Mucosa of stomach (tissue), 1 donor: ENCODE results near the gene FHAD1.

Experiments used
- H3K27me3 ChIP-seq: one replicate; pipeline ENCODE4 v1.7.0; 2013; ENCODE audit warnings: mild to moderate bottlenecking, low read length; ENCODE audit not compliant: control insufficient read depth, insufficient read depth
- H3K36me3 ChIP-seq: one replicate; pipeline ENCODE4 v1.7.0; 2013; ENCODE audit warnings: low read length; ENCODE audit not compliant: control insufficient read depth, insufficient read depth
- H3K4me1 ChIP-seq: one replicate; pipeline ENCODE4 v1.7.0; 2013; ENCODE audit warnings: mild to moderate bottlenecking, low read length; ENCODE audit not compliant: control insufficient read depth, insufficient read depth
- H3K4me3 ChIP-seq: one replicate; pipeline ENCODE4 v1.7.0; 2013; ENCODE audit warnings: low read length
- H3K9ac ChIP-seq: one replicate; pipeline ENCODE4 v1.7.0; 2013; ENCODE audit warnings: mild to moderate bottlenecking, low read length, moderate library complexity
- H3K9me3 ChIP-seq: one replicate; pipeline ENCODE4 v1.7.0; 2013; ENCODE audit warnings: mild to moderate bottlenecking, low read length, moderate library complexity; ENCODE audit not compliant: control insufficient read depth
- donor health status: Pancreatic carcinoma.

FHAD1 gene

DNA sequence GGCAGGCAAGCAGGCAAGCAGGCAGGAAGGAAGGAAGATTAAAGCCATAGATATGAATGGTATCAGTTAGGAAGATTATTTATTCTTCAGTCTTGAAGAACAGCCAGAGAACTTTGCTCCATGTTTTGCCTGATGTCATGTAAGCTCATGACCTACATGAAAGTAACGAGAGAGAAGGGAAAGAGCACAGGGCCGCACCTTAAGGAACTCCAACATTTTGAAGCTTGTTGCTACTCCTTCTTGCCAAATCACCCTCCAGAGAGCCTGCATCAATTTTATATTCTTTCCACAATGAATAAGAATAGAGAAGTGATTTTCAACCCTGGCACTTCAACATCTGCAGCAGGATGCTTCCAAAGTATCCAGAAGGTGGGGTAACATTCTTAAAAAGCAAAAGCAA is 84.7 kb downstream of the FHAD1 start:
- Histone ChIP-seq H3K36me3 (no peaks in the 10 kb centered on the region), H3K9ac (no peak overlapping the region), H3K4me1 (peaks cover 63% of the 10 kb centered on the region), H3K27me3 (no peaks in the 10 kb centered on the region), H3K4me3 (no peak overlapping the region), H3K9me3 (no peaks in the 10 kb centered on the region)

DNA sequence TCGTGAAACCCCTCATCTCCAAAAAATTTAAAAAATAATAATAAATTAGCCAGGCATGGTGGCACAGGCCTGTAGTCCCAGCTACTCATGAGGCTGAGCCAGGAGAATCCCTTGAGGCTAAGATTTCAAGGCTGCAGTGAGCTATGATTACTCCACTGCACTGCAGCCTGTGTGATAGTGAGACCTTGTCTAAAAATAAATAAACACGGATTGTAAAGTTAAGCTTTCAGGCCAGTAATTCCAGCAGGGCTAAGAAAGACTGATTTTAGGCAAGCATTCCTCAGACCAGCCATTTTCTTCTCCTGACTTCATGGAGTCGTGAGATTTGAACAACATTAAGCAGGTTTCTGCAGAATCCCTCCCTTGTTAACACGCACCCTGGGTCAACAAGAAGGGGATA is 85.5 kb downstream of the FHAD1 start:
- H3K9me3 ChIP-seq = no peaks in the 10 kb centered on the region
- H3K4me1 ChIP-seq = peaks cover 63% of the 10 kb centered on the region
- no peaks in the 10 kb centered on the region for H3K36me3 ChIP-seq
- H3K27me3 ChIP-seq = no peaks in the 10 kb centered on the region
- H3K4me3 ChIP-seq = no peak overlapping the region
- H3K9ac ChIP-seq = no peak overlapping the region

DNA sequence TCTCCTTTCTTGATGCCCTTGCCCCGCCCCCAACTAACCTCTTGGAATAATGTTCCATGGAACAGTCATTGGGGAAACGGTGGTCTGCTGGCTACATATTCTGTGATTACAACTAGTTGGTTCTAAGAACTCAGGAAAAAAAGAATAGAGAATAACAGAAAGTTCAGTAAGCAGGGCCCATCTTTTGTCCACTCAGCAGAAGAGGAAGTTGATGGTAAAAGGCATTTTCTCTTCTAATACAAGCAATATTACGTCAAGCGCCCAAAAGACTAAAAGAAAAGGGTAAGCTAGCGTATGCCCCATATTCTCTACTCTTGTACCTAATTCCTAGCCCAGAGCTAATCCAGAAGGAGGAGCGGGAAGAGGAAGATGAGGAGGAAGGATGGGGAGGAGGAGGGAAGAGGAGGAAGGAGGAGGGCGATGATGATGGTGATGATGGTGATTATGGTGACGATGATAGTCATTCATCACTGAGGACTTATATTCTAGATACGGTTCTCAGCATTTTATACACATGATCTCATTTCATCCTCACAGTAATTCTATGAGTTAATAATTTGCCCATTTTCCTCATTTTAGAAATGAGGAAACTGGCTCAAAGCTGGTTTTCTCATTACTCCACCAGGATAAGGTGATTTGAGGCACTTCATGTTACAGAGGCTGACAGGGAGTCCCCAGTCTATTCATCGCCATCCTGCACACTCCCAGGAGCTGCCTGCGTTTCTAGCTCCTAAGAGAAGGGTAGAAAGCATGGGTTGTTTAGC is 86.1 kb downstream of the FHAD1 start:
- H3K9ac ChIP-seq = no peak overlapping the region
- no peak overlapping the region for H3K4me3 ChIP-seq
- no peaks in the 10 kb centered on the region for H3K27me3 ChIP-seq
- peaks cover 63% of the 10 kb centered on the region for H3K4me1 ChIP-seq
- H3K36me3 ChIP-seq = no peaks in the 10 kb centered on the region
- no peaks in the 10 kb centered on the region for H3K9me3 ChIP-seq

DNA sequence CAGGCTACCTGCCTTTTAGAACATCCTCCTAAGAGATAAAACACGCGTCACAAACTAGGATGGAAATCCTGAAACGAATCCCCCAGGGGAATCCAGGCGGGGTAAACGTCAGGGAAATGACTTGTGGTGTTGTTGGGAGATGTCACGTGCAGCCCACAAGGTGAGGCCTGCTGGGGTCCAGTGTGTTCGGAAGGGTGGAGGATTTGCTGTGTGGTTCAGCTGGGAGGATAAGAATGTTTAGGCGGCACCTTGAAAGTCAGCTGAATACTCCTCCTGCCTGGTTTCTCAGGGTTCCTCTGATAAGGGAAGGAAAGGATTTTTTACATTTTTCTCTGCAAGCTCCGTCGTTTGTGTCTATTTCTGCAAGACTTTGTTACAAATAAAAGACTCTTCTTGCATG is 88.0 kb downstream of the FHAD1 start:
- Histone ChIP-seq H3K27me3 (no peaks in the 10 kb centered on the region), H3K4me1 (peaks cover 62% of the 10 kb centered on the region), H3K9ac (no peak overlapping the region), H3K4me3 (no peak overlapping the region), H3K9me3 (no peaks in the 10 kb centered on the region), H3K36me3 (no peaks in the 10 kb centered on the region)

DNA sequence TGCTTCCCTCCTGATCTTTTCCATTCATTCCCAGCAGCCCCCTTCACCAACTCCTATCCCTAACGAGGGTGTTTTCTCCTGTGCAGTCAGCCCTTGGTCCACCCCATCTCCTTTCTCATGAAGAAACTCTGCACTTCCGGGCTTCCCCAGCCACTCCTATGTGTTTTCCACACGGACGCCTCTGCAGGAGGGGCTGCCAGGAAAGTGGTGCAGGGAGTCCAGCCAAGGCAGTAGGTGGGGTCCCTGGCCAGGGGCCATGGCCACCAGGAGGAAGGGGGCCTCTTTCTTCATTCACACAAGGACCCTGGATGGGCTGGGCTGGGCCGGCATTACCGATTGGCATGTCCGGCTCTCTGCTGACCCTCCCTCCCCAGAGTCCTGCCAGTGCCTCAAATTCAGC is 89.8 kb downstream of the FHAD1 start:
- no peaks in the 10 kb centered on the region for H3K27me3 ChIP-seq
- H3K4me1 ChIP-seq = peaks cover 69% of the 10 kb centered on the region
- H3K4me3 ChIP-seq = no peak overlapping the region
- peak overlapping the region; percentile 24 for H3K9ac ChIP-seq
- no peaks in the 10 kb centered on the region for H3K36me3 ChIP-seq
- no peaks in the 10 kb centered on the region for H3K9me3 ChIP-seq

DNA sequence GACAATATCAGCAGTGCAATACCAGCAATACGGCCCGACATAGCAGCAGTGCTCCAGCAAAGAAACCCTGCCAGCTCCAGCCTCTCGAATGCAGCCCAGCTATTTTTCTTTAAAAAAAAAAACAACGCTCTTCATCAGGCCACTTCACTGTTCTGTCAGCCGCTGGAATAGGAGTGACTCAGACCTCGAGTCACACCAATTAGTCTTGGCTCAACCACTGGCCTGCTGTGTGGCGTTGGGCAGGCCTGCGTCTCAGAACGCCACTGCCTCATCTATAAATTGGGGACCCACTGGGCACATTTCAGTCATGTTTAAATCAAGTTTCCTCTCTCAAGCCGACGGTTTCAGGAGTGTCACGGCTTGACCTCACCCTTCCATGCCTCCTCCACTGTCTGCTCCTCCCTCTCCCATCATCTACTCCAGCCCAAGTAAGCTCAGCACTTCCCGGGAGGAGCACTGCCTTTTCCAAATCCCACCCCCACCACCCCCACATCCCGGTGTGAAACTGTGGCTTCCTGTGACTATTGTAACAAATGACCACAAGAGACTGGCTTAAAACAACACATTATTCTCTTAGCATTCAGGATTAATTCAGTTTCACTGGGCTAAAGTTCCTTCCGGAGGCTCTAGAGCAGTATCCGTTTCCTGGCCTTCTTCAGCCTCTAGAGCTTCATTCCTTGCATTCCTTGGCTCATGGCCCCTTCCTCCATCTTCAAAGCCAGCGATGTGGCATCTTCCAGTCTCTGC is 90.8 kb downstream of the FHAD1 start:
- Histone ChIP-seq H3K36me3 (no peaks in the 10 kb centered on the region), H3K9me3 (no peaks in the 10 kb centered on the region), H3K4me3 (no peak overlapping the region), H3K27me3 (no peaks in the 10 kb centered on the region), H3K4me1 (peaks cover 69% of the 10 kb centered on the region), H3K9ac (peak overlapping the region; percentile 24)

DNA sequence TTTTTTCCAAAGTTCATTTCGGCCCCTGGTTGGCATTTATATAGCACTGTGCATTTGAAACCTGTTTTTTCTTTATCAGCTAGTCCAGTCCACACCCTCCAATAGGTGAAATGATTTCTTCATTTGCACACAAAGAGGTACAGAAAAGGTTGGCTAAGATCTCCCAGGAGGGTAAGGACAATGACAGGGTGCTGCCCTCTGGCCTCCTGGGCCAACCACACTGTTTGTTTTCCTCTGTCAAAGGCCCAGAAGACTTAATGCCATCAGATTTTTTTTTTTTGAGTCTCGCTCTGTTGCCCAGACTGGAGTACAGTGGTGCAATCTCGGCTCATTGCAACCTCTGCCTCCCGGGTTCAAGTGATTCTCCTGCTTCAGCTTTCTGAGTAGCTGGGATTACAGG is 92.5 kb downstream of the FHAD1 start:
- H3K4me1 ChIP-seq = peaks cover 74% of the 10 kb centered on the region
- no peaks in the 10 kb centered on the region for H3K9me3 ChIP-seq
- no peaks in the 10 kb centered on the region for H3K36me3 ChIP-seq
- H3K9ac ChIP-seq = no peak overlapping the region
- H3K4me3 ChIP-seq = no peak overlapping the region
- no peaks in the 10 kb centered on the region for H3K27me3 ChIP-seq

DNA sequence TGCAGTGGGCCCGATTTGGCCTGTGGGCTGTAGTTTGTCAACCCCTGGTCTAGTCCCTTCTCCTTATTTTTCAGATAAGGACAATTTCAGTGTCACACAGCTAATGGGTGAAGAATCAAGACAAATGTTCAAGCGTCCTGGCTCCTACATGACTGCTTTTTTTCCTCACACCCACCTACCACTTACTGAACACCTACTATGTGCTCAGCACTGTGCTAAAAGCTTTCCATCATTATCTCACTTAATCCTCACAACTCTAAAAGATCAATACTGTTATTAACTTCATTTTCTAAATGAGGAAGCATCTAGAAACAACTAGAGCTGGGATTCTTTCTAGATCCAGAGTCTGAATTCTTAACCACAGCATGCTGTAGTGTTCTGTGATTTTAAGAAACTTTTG is 94.2 kb downstream of the FHAD1 start:
- no peaks in the 10 kb centered on the region for H3K36me3 ChIP-seq
- H3K27me3 ChIP-seq = no peaks in the 10 kb centered on the region
- no peaks in the 10 kb centered on the region for H3K9me3 ChIP-seq
- peaks cover 90% of the 10 kb centered on the region for H3K4me1 ChIP-seq
- H3K4me3 ChIP-seq = no peak overlapping the region
- no peak overlapping the region for H3K9ac ChIP-seq

DNA sequence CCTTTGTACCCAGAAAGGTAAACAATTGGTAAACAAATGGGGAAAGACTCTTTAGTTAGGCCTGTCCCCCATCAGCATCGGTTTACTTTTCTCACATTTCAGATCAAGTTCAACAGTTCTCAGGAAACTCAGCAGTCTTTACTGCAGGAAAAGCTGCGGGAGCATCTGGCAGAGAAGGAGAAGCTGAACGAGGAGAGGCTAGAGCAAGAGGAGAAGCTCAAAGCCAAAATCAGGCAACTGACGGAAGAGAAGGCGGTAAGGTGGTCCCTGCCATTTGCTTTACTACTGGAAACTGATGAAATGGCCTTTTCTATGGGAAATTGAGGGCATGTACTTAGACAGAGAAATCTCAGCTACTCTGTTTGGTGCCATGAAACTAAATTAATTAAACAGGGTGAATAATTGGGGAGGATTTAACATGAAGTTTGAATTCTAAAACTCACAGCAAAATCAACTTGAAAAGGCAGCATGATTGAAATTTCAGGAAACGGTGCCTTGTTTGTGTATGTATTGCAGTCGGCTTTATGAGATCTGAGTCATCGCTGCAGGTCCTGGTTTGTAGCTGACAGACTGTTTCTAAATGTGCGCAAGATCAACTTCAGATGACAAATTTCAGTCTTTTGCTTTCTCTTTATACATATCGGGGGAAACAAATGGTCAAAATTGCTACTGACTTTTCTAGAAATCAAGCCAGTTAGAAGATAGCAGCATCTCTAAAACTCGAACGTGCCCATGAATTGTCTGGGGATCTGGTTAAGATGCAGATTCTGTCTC is 94.8 kb downstream of the FHAD1 start:
- H3K9ac ChIP-seq = no peak overlapping the region
- peaks cover 91% of the 10 kb centered on the region for H3K4me1 ChIP-seq
- H3K9me3 ChIP-seq = no peaks in the 10 kb centered on the region
- H3K27me3 ChIP-seq = no peaks in the 10 kb centered on the region
- H3K36me3 ChIP-seq = no peaks in the 10 kb centered on the region
- H3K4me3 ChIP-seq = no peak overlapping the region

DNA sequence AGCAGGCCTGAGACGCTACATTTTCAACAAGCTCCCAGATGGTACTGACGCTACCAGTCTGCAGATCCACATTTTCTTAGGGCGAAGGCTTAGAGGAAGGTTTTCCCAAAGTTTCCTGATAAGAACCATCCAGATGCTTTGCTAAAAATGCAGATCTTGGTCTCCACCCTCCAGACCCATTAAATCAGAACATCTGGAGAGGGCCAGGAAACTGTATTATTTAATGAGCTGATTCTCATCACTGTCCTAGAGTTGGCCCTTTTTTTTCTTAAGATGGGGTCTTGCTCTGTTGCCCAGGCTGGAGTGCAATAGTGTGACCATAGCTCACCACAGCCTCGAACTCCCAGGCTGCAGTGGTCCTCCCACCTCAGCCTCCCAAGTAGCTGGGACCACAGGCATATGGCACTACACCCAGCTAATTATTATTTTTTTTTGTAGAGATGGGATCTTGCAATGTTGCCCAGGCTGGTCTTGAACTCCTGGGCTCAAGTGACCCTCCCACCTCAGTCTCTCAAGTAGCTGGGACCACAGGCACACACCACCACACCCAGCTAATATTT is 95.5 kb downstream of the FHAD1 start:
- Histone ChIP-seq H3K36me3 (no peaks in the 10 kb centered on the region), H3K9me3 (no peaks in the 10 kb centered on the region), H3K4me3 (no peak overlapping the region), H3K9ac (no peak overlapping the region), H3K27me3 (no peaks in the 10 kb centered on the region), H3K4me1 (peaks cover 86% of the 10 kb centered on the region)

DNA sequence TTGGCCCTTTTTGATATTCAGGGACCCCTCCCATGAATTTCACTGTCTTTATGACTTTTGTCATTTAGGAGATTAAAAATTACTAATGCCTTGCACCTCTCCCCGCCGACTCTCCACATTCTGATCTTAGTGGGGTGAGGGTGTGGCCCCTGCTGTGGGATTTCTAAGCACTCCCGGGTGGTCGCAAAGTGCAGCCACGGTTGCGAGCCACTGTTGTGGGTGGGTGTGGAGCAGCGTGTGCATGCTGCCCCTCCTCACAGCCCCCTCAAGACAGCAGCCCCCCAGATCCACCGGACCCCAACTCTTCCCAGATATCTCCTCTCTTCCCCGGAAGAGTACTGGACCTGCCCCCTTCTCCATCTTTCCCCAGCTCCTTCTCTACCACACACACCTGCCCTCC is 96.1 kb downstream of the FHAD1 start:
- Histone ChIP-seq H3K27me3 (no peaks in the 10 kb centered on the region), H3K36me3 (no peaks in the 10 kb centered on the region), H3K4me1 (peaks cover 80% of the 10 kb centered on the region), H3K4me3 (no peak overlapping the region), H3K9me3 (no peaks in the 10 kb centered on the region), H3K9ac (no peak overlapping the region)

DNA sequence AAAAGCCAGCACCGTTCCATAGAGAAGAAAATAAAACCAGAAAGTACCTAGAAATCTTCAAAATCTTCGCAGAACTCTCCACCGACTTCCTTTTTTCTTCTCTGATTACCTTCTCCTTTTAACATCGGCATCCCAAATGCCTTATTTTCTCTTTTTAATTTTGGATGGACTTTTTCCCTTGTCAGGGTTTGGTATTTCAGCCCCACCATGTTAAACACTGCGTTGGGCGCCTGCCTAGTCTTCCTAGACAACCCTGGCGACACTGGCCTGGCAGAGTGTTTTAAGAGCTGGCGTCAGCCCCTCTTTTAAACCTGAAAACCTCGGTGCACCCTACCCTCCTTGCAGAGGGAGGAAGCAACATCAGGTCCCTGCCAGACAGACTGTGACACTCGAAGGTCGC is 96.7 kb downstream of the FHAD1 start:
- H3K9me3 ChIP-seq = no peaks in the 10 kb centered on the region
- H3K4me1 ChIP-seq = peaks cover 77% of the 10 kb centered on the region
- no peak overlapping the region for H3K4me3 ChIP-seq
- no peaks in the 10 kb centered on the region for H3K27me3 ChIP-seq
- H3K36me3 ChIP-seq = no peaks in the 10 kb centered on the region
- H3K9ac ChIP-seq = no peak overlapping the region
